CD4-positive, alpha-beta T cell treated with Interleukin-2 at 100 ng/mL for 4 hours (primary cell): ENCODE results near the gene CCDC85B.

ENCODE experiments used
- DNase-seq: peaks from one replicate; pipeline ENCODE4 v3.0.0-alpha.2; 2020; ENCODE audit warnings: low spot score

Gene CCDC85B

GRCh38 chr11:65857853-65858680 is 32.4 kb upstream of the CCDC85B start, which contains the start of gene CFL1:
Gene CFL1 (minus strand): TSS chr11:65858180. CDS start chr11:65858099, 81 bp downstream.
- peak; percentile 97 for DNase-seq

GRCh38 chr11:65858681-65859087 is 31.8 kb upstream of the CCDC85B start:
- DNase-seq, result no peak

GRCh38 chr11:65859095-65859811 is 31.2 kb upstream of the CCDC85B start:
- peak; percentile 97 for DNase-seq

GRCh38 chr11:65859812-65860277 is 30.6 kb upstream of the CCDC85B start:
- DNase-seq, result no peak

GRCh38 chr11:65860278-65861164 is 30.0 kb upstream of the CCDC85B start, which contains the start of gene MUS81:
Gene MUS81 (plus strand): TSS chr11:65860433. CDS start chr11:65860754, 321 bp downstream.
- peak; percentile 97 for DNase-seq

- DNase-seq, result no peak
Measured at GRCh38 chr11:65861165-65861505, 29.3 kb upstream of the CCDC85B start.

GRCh38 chr11:65861533-65862183 is 28.8 kb upstream of the CCDC85B start:
- no peak for DNase-seq

GRCh38 chr11:65862191-65862735 is 28.2 kb upstream of the CCDC85B start:
- no peak for DNase-seq

- DNase-seq, result no peak
Measured at GRCh38 chr11:65862941-65863888, 27.3 kb upstream of the CCDC85B start.

GRCh38 chr11:65863889-65864705 is 26.4 kb upstream of the CCDC85B start:
- DNase-seq, result no peak

- no peak for DNase-seq
Measured at GRCh38 chr11:65864706-65865471, 25.6 kb upstream of the CCDC85B start.

GRCh38 chr11:65865550-65866172 is 24.8 kb upstream of the CCDC85B start:
- no peak for DNase-seq

GRCh38 chr11:65866509-65867283 is 23.8 kb upstream of the CCDC85B start:
- DNase-seq, result no peak

GRCh38 chr11:65867284-65868071 is 23.0 kb upstream of the CCDC85B start:
- DNase-seq, result no peak

GRCh38 chr11:65868076-65868667 is 22.3 kb upstream of the CCDC85B start:
- DNase-seq, result peak; percentile 30

GRCh38 chr11:65868907-65869306 is 21.6 kb upstream of the CCDC85B start:
- DNase-seq, result no peak
